ENCODE data around the gene BTBD2. TPM values are rescaled to one million over a fixed set of nuclear protein-coding genes. Genes with fewer than 3 reads are reported as not detected.

Gene BTBD2
- total RNA-seq, 2 donors from 2014 or later: 42.3 to 44.8 TPM

DNA sequence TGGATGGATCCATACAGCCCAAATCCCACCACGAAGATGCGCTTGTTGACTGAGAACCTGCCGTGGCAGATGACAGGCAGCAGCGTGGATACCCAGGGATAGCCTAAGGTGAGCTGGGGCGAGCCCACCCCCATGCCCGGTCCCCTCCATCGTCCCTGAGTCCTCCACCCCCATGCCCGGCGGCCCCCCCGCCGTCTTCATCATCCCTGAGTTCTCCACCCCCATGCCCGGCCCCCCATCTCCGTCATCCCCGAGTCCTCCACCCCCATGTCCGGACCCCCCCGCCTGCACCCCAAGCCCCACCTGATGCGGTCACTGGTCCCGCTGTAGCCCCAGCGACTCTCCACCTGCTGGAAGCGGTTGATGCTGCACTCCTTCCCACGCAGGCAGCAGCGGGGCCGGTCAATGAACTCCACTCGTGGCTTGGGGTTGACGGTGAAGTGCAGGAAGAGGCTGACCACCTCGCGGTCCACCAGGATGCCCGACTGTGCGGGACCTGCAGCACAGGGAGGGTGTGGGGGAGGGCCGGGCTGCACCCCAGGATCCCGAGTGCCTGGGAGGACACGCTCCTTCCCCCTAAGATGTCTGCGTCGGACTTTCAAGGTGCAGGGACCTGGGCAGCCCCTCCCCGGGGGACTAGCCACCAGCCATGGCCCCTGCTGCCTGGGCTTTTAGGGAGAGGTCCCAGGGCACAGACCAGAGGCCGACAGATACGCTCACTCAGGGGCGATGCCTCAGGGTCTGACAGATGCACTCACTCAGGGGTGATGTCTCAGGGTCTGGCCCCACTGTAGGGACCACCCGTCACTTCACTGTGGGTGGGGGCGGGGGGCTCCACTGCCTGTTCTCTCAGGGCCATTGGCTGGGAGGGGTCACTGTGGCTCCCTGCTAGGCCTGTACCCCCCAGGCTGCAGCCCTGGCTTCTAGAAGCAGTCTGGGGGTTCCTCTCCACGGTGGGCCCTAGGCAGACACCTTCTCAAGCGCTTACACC, 28.0 kb downstream of the BTBD2 start:
- intact Hi-C loops (cut with DNase I): no loop called here

DNA sequence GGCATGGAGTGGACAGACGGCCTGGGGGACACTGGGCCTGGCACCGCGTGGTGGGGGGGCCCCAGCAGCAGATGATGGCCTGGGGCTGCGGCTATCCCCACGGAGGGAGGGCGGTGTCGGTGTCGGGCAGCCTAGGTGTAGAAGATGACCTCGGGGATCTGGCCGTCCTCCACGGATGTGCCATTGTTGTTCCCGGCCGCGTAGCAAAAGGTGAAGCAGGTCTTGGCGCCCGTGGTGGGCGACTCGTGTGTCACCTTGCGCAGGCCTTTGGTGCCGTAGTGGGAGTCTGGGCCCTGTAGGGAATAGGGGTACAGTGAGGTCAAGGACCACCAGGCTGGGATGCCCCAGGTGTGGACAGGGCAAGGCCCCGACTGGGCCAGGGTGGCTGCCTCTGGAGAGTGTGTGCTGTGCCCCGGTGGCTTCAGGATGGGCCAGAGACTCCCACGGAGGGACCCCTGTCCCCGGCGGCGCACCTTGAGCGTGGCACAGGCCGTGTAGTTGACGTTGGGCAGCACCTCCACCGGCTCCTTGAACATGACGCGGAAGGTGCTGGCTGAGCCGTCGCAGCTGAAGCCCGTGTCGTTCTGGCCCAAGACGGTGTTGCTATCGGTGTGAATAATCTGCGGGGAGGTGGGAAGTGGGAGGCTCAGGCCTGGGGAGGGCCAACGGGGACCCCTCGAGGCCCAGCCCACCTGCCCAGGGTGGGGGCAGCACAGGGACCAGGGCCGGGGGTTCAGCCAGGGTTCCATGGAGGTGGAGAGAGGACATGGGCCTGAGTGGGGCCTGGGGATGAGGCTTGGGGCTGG, 29.0 kb downstream of the BTBD2 start:
- DNase-seq (no peak), ATAC-seq (no peak)
- H3K4me1 ChIP-seq: no peaks in the 10 kb centered on the region
- TF ChIP-seq, protein P1, sequence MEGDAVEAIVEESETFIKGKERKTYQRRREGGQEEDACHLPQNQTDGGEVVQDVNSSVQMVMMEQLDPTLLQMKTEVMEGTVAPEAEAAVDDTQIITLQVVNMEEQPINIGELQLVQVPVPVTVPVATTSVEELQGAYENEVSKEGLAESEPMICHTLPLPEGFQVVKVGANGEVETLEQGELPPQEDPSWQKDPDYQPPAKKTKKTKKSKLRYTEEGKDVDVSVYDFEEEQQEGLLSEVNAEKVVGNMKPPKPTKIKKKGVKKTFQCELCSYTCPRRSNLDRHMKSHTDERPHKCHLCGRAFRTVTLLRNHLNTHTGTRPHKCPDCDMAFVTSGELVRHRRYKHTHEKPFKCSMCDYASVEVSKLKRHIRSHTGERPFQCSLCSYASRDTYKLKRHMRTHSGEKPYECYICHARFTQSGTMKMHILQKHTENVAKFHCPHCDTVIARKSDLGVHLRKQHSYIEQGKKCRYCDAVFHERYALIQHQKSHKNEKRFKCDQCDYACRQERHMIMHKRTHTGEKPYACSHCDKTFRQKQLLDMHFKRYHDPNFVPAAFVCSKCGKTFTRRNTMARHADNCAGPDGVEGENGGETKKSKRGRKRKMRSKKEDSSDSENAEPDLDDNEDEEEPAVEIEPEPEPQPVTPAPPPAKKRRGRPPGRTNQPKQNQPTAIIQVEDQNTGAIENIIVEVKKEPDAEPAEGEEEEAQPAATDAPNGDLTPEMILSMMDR (IDR thresholded peaks at IDR 0.05): no peak
- no peak for TF ChIP-seq POLR2A (IDR thresholded peaks at IDR 0.05)
- intact Hi-C loops (cut with DNase I): no loop called here
- H3K36me3 ChIP-seq (replicated peaks in 1 of 2; ENCODE audit: insufficient read depth in 1 of 2, low read depth in 2 of 2): peaks cover 9 to 22% of the 10 kb centered on the region in 2 donors
- no peaks in the 10 kb centered on the region for H3K27me3 ChIP-seq
- H3K27ac ChIP-seq: no peak overlapping the region
- no peaks in the 10 kb centered on the region for H3K9me3 ChIP-seq
- 88 to 97% methylated on average over 10 to 33 of the region's 42 CpGs for WGBS, 2 donors
- no peak overlapping the region for H3K4me3 ChIP-seq

More for the DNA sequence above, 28.0 kb downstream of the BTBD2 start:
- TF ChIP-seq, protein P1 (IDR thresholded peaks at IDR 0.05): no peak
- TF ChIP-seq POLR2A (IDR thresholded peaks at IDR 0.05): no peak
- Histone ChIP-seq H3K4me1 (no peaks in the 10 kb centered on the region), H3K36me3 (replicated peaks in 1 of 2; ENCODE audit: insufficient read depth in 1 of 2, low read depth in 2 of 2) (peaks cover 7 to 22% of the 10 kb centered on the region in 2 donors), H3K27ac (no peak overlapping the region), H3K27me3 (no peaks in the 10 kb centered on the region), H3K9me3 (no peaks in the 10 kb centered on the region), H3K4me3 (no peak overlapping the region)
- ATAC-seq: no peak
- DNase-seq: no peak
- WGBS, 2 donors: 84 to 89% methylated on average over 12 to 26 of the region's 42 CpGs

DNA sequence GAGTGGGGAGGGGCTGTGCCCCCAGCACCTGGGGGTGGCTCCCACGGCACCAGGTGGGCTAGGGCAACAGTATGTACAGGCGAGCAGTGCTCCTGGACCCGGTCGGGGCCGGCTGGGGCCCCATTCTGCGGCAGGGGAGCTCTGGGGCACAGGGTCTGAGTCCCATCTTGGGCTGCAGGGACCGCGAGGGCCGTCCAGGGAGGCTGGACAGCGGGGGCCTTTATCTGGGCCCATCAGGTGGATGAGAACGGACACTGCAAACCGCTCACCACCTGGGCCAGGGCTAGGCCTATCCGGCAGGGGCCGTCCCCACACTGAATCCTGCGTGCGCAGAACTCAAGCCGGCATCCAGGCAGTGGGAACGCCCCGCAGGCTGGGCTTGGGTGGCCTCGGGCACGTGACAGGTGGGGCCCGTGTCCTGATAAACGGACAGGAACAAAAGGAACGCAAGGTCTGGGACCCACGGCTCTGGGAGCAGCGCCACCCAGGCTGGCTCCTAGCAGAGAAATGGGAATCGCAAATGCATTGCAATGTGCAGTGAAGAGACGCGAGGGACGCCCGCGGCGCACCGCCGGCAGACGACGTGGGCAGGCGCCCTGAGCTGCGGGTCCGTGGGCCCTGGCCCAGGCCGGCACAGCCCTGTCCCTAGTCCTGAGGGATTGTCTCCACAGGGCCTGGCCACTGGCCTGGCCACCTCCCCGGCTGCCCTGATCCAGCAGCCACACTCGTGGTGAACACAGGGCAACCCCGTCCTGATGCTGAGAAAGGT, 29.7 kb downstream of the BTBD2 start:
- H3K4me1 ChIP-seq: no peaks in the 10 kb centered on the region
- TF ChIP-seq POLR2A (IDR thresholded peaks at IDR 0.05): no peak
- TF ChIP-seq, protein P1 (IDR thresholded peaks at IDR 0.05): no peak
- no peak overlapping the region for H3K4me3 ChIP-seq
- ATAC-seq (no peak), DNase-seq (no peak)
- no peaks in the 10 kb centered on the region for H3K9me3 ChIP-seq
- WGBS, 2 donors: 84 to 90% methylated on average over 23 to 44 of the region's 44 CpGs
- no peaks in the 10 kb centered on the region for H3K27me3 ChIP-seq
- H3K36me3 ChIP-seq (replicated peaks in 1 of 2; ENCODE audit: insufficient read depth in 1 of 2, low read depth in 2 of 2): peaks cover 16 to 25% of the 10 kb centered on the region in 2 donors
- intact Hi-C loops (cut with DNase I): no loop called here
- H3K27ac ChIP-seq: no peak overlapping the region

DNA sequence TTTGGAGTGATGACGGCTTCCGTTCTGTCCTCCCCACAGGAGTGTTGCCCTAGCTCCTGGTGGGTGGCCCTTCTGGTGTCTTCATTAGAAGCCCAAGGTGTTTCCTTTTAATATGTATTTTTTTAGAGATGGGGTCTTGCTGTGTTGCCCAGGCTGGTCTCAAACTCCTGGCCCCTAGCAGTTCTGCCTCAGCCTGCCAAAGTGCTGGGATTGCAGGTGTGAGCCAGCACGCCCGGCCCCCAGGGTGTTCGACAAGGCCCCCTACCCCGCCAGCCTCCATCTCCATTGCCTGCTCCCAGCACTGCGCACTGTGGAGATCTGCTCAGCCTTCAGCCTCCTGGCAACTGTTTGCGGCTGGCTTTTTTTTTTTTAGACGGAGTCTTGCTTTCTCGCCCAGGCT, 31.2 kb downstream of the BTBD2 start:
- intact Hi-C loops (cut with DNase I): no loop called here
- H3K4me1 ChIP-seq: no peaks in the 10 kb centered on the region
- no peaks in the 10 kb centered on the region for H3K9me3 ChIP-seq
- ATAC-seq (no peak), DNase-seq (no peak)
- TF ChIP-seq, protein P1 (IDR thresholded peaks at IDR 0.05): no peak
- no peak for TF ChIP-seq POLR2A (IDR thresholded peaks at IDR 0.05)
- H3K27ac ChIP-seq: no peak overlapping the region
- H3K36me3 ChIP-seq (replicated peaks in 1 of 2; ENCODE audit: insufficient read depth in 1 of 2, low read depth in 2 of 2): peaks cover 19 to 26% of the 10 kb centered on the region in 2 donors
- WGBS, 2 donors: 91 to 92% methylated on average over 10 of the region's 10 CpGs
- H3K27me3 ChIP-seq: no peaks in the 10 kb centered on the region
- no peak overlapping the region for H3K4me3 ChIP-seq
